ENCODE results near the gene CD4.
"Not testable (repeated sequence)": the region's sequence is repeated elsewhere in the genome, so short reads cannot be mapped to it uniquely, and the experiment has no call there.

CD4 gene

DNA sequence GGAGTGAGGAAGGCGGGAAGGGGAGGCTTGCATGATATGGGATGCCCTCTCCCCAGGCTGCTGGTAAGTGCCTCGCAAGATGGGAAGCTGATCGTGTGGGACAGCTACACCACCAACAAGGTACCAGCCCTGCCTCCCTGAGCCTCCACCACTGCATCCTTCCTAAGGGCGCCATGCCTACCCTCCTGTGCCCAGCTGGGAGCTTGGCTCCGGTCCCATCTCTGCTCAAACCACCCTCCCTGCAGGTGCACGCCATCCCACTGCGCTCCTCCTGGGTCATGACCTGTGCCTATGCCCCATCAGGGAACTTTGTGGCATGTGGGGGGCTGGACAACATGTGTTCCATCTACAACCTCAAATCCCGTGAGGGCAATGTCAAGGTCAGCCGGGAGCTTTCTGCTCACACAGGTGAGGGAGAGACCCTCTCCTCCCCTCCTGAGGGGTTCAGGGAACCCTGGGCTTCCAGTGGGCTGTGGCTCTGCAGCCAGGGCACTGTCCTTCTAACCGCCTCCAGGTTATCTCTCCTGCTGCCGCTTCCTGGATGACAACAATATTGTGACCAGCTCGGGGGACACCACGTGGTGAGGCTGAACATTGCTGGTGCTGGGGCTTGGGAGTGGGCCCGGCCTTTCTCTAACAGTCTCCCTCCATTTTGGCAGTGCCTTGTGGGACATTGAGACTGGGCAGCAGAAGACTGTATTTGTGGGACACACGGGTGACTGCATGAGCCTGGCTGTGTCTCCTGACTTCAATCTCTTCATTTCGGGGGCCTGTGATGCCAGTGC is 54.0 kb downstream of the CD4 start:
- in situ Hi-C loops (cut with HindIII; ENCODE audit: low sequenced_read_pairs): no loop called here

DNA sequence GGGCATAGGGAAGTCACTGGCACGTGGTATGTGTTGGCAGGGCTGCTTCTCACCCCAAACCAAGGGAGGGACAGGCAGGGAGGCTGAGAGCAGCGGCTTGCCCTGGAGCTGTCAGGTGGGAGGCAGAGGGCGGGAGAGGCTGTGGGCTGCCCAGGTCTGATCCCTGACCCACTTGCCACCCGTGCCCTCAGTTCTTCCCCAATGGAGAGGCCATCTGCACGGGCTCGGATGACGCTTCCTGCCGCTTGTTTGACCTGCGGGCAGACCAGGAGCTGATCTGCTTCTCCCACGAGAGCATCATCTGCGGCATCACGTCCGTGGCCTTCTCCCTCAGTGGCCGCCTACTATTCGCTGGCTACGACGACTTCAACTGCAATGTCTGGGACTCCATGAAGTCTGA is 56.1 kb downstream of the CD4 start:
- in situ Hi-C loops (cut with HindIII; ENCODE audit: low sequenced_read_pairs): no loop called here

GRCh38 chr12:6846316-6846869 is 57.1 kb downstream of the CD4 start:
- in situ Hi-C loops (cut with HindIII; ENCODE audit: low sequenced_read_pairs): no loop called here

DNA sequence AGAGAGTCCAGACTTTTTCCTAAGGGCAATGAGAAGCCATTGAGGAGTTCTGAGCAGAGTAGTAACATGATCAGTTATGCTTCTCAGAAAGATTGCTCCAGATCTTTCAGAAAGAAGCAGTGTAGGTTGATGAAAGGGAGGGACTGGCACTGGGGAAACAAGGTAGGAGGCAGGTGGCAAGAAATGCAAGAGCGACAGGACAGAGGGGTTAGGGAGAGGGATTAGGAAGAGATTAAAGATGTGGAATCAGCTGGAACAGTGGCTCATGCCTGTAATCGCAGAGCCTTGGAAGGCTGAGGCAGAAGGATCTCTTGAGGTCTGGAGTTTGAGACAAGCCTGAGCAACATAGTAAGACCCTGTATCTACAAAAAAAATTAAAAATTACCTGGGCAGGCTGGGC is 58.3 kb downstream of the CD4 start:
- in situ Hi-C loops (cut with HindIII; ENCODE audit: low sequenced_read_pairs): no loop called here

GRCh38 chr12:6849427-6849826 is 60.1 kb downstream of the CD4 start:
- in situ Hi-C loops (cut with HindIII; ENCODE audit: low sequenced_read_pairs): no loop called here

GRCh38 chr12:6849976-6850560 is 60.7 kb downstream of the CD4 start:
- in situ Hi-C loops (cut with HindIII; ENCODE audit: low sequenced_read_pairs): no loop called here

GRCh38 chr12:6850796-6851152 is 61.4 kb downstream of the CD4 start:
- in situ Hi-C loops (cut with HindIII; ENCODE audit: low sequenced_read_pairs): no loop called here

DNA sequence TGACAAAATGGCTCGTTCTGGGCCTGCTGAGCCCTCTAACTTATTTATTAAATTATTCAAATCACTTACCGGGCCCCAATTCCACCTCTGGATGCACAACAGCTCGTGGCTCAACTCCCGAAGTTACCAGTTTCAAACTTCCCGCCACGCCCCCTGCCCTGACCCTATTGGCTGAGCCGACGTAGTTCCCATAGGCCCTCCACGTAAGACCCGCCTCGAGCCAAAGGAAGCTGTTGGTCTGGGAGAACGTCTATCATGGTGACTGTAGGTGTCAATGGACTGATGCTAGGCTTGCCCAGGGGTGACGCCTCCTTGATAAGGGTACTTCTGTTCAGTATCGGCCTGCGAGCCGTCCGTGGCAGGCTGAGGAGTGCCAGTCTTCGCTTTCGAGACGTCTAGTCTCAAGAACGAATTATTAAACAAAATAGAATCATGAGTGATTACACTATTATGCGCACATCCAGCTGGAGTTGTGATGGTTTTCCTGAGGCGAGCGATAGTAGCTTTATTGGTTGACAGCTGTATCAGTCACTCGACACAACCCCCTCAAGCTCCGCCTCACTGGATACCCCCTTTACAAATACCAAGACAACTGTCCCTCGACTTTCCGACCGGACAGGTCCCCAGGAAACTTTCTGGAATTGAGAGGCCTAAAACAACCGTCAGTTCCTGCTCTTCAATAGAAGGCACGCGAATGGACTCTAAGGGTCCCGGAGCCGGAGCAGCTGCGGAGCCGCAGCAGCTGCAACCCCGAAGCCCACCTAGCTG is 62.0 kb downstream of the CD4 start, which contains the start of gene CDCA3:
TSS of gene CDCA3 (minus strand) at position 134 of the 768 bp plus-strand sequence. CDS start 334 bp downstream, outside the sequence.
- in situ Hi-C loops (cut with HindIII; ENCODE audit: low sequenced_read_pairs): no loop called here

GRCh38 chr12:6851921-6852650 is 62.8 kb downstream of the CD4 start, which contains the start of gene USP5:
Gene USP5, plus strand, starts transcription at chr12:6852150. Its CDS starts 30 bp downstream, at chr12:6852180.
- in situ Hi-C loops (cut with HindIII; ENCODE audit: low sequenced_read_pairs): no loop called here

DNA sequence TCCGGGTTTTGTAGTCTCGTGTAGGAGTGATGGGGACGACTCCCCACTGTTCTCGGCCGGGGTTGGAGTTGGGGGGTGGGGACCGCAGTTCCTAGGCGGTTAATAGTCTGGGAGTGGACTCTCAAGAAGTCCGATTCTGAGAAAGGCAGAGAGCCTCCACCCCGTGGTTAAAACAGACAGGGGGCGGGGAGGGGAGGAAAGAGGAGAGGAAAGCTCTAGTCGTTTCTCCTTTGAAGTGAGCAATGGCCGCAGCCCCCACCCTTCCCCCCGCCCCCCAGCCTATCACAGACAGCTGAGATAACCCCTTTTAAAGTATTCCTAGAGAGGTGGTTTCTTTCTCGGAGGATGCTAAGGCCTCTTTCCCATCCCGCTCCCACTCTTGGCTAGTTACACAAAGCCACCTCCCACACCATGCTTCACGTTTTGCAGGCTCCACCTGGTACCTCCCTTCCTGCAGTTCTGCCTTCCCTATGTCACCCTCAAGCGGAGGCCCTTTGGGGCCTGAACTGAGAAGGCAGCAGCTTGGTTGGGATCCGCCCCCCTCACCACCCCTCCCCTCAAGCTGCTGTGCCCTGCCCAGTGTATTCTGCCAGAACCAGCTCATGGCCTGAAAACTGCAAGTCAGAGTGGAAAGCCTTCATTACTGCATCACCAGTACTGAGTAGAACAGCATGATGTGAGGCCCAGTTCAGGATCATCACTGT is 63.5 kb downstream of the CD4 start:
- in situ Hi-C loops (cut with HindIII; ENCODE audit: low sequenced_read_pairs): no loop called here

- in situ Hi-C loops (cut with HindIII; ENCODE audit: low sequenced_read_pairs): no loop called here
Observed at GRCh38 chr12:6853626-6854025, 64.3 kb downstream of the CD4 start.

DNA sequence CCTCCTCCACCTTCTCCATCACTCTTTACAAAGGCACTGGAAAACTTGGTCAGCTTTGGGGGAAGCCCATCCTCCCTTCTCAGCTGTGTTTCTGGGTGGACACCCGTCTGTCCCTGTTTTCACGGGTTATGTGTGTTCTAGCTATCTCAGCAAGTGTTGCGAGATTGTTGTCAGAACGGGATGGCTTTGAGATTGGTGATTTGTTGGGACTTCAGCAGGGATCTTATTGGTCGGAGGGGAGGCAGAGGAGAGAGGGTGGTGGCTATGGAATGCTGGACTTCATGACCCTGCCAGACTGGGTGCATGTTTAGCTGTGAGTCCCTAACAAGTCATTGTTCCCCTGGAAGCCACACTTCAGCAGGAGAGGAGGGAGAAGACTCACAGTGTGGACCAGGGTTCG is 64.7 kb downstream of the CD4 start:
- in situ Hi-C loops (cut with HindIII; ENCODE audit: low sequenced_read_pairs): no loop called here

DNA sequence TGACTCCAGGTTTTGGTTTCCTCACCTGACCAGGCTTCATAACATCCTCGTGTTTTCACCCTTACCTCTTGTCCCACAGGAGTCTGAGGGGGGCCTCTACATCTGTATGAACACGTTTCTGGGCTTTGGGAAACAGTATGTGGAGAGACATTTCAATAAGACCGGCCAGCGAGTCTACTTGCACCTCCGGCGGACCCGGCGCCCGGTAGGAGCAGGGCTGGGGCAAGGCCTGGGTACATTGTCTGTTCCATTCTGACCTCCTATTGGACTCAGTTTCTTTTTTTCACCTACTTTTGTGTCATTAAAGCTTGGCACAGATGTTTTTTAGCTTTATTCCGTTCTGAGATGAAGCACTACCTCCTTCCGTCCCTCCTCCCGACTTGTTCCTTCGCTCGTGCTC is 66.0 kb downstream of the CD4 start:
- in situ Hi-C loops (cut with HindIII; ENCODE audit: low sequenced_read_pairs): no loop called here

DNA sequence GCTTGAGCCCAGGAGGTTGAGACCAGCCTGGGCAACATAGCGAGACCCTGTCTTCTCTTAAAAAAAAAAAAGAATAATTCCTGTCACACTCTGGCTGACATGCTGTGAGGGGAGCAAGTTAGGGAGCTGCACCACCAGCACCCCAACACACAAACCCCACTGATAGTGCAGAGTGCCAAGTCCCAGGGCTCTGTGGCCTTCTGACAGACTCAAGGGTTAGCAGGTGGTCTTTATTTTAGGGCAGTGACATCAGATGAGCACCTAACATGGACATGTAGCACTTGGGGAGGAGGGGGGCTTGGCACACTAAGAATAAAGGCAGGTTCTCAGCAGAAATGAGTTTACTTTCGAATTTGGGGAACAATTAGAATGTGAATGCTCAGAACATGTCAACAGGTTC is 69.5 kb downstream of the CD4 start:
- in situ Hi-C loops (cut with HindIII; ENCODE audit: low sequenced_read_pairs): no loop called here

- in situ Hi-C loops (cut with HindIII; ENCODE audit: low sequenced_read_pairs): no loop called here
Observed at GRCh38 chr12:6860116-6860515, 70.8 kb downstream of the CD4 start.

GRCh38 chr12:6860942-6861341 is 71.6 kb downstream of the CD4 start:
- in situ Hi-C loops (cut with HindIII; ENCODE audit: low sequenced_read_pairs): no loop called here

DNA sequence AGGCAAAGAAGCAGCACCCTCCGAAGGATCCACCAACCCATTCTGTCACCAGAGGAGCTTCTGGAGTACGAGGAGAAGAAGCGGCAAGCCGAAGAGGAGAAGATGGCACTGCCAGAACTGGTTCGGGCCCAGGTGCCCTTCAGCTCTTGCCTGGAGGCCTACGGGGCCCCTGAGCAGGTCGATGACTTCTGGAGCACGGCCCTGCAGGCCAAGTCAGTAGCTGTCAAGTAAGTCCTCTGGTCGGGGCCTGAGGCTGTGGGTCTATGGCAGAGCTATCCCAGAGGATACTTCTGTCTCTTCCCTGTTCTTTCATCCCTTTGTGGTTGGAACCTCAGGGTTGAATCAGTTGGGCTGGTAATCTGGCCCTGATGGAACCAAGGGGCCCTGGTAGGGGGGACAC is 72.1 kb downstream of the CD4 start:
- in situ Hi-C loops (cut with HindIII; ENCODE audit: low sequenced_read_pairs): no loop called here

DNA sequence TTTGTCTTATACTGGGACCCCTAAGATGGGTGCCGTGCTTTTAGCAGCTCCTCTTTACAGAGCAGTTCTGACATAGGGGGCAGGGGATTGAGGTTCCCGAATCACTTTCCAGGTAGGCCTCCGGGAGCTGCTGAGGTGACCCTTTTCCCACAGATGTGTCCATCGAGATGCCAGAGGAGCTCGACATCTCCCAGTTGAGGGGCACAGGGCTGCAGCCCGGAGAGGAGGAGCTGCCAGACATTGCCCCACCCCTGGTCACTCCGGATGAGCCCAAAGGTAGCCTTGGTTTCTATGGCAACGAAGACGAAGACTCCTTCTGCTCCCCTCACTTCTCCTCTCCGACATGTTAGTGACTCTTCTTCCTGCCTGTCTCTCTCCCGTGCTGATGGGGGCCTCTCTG is 73.7 kb downstream of the CD4 start:
- in situ Hi-C loops (cut with HindIII; ENCODE audit: low sequenced_read_pairs): no loop called here

DNA sequence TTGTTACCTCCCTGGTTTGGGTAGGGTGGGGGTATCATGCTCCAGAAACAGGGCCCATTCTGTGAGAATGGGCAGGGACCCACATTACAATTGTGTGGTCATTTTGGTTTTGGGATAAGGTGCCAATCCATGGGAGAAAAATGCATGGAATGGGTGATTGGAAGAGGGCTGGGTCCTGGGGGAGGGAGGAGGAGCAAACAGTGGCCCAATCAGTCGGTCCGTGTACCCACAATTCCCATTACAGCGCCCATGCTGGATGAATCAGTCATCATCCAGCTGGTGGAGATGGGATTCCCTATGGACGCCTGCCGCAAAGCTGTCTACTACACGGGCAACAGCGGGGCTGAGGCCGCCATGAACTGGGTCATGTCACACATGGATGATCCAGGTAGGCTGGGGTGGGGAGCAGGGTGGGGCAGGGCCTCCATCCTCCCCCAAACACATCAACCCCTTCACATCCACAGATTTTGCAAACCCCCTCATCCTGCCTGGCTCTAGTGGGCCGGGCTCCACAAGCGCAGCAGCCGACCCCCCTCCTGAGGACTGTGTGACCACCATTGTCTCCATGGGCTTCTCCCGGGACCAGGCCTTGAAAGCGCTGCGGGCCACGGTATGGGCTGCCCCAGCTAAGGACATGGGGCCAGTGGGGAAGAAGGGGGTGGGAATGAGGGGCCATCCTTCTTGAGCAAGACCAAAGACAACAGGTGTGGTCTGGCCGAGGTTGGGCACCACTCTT is 74.4 kb downstream of the CD4 start:
- in situ Hi-C loops (cut with HindIII; ENCODE audit: low sequenced_read_pairs): no loop called here

- in situ Hi-C loops (cut with HindIII; ENCODE audit: low sequenced_read_pairs): not testable (repeated sequence)
Observed at GRCh38 chr12:6865307-6865706, 76.0 kb downstream of the CD4 start.
